Right hindlimb (tissue), 1 donor: ENCODE measurements around the gene ZACN.

Source experiments
- DNase-seq: peaks from one replicate; pipeline ENCODE4 v3.0.0-alpha.2; 2018

ZACN gene

GRCh38 chr17:76104140-76104895, 25.3 kb downstream of the ZACN start:
- no peak for DNase-seq

DNA sequence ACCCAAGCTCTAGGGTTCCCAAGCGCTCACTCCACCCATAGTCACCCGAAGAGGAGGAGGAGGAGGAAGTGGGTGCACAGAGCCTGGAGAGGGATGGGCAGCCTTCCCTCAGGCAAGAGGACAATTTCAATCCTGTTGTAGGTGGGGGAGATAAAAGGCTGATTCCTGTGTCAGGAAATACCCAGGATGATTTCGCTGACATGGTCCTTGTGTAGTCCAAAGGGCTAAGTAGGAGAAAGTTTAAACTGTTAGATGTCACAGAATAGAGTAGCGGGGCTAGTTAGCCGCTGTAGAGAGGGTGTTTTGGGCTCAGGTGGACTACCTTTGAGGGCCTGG, 25.9 kb downstream of the ZACN start:
- no peak for DNase-seq

GRCh38 chr17:76106703-76107102, 27.7 kb downstream of the ZACN start:
- DNase-seq, result no peak

DNA sequence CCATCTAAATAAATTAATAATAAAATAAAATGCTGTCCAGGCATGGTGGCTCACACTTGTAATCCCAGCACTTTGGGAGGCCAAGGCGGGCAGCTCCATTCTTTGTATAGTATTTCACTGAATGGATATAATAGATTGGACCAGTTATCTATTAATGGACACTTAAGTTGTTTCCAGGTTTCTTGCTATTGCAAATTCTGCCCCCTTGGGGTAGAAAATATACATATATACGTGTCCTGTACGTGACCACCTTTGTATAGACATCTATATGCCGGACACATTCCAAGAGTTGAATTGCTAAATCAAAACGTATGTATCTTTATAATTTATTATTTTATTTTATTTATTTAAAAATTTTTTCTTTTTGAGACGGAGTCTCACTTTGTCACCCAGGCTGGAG, 28.5 kb downstream of the ZACN start:
- DNase-seq, result no peak

DNA sequence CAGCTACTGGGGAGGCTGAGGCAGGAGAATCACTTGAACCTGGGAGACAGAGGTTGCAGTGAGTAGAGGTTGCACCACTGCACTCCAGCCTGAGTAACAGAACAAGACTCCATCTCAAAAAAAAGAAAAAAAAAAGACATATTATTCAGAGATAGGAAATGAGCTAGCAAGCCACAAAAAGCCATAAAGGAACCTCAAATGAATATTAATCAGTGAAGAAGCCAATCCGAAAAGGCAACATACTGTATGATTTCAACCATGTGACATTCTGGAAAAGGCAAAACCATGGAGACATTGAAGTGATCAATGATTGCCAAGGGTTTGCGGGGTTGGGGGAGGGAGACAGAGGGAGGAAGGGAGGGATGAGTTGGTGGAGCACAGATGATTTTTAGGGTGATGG, 33.0 kb downstream of the ZACN start:
- no peak for DNase-seq

DNA sequence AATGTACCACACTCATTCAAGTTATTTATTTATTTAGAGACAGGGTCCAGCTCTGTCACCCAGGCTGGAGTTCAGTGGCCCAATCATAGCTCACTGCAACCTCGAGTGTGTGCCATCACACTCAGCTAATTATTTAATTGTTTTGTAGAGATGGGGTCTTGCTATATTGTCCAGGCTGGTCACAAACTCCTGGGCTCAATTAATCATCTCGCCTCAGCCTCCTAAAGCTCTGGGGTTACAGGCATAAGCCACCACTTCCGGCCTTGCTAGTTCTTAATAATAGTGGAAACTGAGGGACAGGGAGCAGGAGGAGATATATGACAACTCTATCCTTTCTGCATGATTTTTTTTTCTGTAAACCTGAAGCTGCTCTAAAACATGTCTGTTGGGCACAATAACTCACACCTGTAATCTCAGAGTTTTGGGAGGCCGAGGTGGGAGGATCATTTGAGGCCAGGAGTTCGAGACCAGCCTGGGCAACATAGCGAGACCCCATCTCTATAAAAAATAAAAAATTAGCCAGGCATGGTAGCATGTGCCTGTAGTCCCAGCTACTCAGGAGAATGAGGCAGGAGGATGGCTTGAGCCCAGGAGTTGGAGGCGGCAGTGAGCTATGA, 36.3 kb downstream of the ZACN start:
- DNase-seq, result no peak

GRCh38 chr17:76119409-76120371, 40.7 kb downstream of the ZACN start:
- DNase-seq, result no peak

GRCh38 chr17:76120658-76121008, 41.7 kb downstream of the ZACN start:
- DNase-seq, result no peak

DNA sequence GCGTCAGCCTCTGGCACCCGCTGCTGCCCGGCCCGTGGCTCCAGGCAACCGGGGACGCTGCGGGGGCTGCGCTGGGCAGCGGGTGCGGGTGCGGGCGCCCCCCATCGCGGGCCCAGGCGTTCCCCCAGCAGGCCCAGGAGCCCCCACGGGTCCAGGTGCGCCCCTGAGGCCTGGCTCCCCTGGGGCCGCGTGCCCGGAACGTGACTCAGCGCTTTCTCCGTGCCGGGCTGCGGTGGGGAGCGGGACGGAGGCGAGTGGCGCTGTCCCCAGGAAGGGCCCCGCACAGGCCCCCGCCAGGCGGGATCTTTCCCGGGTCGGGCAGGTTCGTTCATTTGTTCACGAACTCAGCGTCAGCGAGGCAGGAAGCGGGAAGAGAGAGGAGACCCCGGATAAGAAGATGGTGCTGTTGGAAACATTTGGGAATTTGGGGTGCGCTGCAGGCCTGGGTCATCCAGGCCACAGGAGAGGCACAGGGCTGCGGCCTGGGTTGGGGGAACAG, 43.0 kb downstream of the ZACN start:
- DNase-seq, result no peak

- DNase-seq, result no peak
Measured at GRCh38 chr17:76122431-76123190, 43.6 kb downstream of the ZACN start.

- no peak for DNase-seq
Measured at GRCh38 chr17:76123191-76123499, 44.2 kb downstream of the ZACN start.

DNA sequence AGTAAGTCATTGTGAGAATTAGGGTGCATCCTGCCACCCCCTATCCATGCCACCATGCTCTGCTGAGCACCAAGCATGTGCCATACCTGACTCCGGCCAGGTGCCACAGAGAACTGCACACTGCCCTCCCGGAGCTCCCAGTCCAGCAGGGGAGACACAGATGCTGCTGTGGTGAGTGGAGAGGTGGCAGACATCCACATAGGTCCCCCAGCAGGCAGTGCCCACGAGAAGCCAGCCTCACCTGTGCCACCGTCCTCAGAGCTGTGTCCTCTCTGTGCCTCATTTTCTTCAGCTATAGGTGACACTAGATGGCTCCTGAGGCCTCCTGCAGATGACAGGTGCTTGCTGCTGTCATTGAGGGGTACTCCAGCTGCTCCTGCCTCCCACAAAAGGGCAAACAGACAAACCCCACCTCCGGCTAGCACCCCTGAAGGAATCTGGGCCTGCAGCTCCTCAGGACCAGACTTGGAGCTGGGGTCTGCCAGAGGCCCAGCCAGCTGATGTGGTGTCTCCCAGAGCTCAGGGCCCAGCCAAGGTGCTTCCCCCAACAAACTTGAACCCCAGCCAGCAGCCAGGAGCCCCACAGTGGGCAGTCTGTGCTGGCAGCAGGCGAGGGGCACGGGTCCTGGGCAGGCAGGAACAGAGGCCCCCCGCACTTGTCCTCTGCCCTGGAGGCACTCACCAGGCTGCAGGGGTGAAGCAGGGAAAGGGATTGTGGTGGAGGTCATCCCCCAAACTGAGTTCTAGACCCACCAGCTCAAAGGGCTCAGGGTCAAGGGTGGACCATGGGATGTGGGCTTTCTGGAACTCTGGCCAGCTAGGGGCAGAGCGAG, 45.0 kb downstream of the ZACN start:
- DNase-seq, result no peak

DNA sequence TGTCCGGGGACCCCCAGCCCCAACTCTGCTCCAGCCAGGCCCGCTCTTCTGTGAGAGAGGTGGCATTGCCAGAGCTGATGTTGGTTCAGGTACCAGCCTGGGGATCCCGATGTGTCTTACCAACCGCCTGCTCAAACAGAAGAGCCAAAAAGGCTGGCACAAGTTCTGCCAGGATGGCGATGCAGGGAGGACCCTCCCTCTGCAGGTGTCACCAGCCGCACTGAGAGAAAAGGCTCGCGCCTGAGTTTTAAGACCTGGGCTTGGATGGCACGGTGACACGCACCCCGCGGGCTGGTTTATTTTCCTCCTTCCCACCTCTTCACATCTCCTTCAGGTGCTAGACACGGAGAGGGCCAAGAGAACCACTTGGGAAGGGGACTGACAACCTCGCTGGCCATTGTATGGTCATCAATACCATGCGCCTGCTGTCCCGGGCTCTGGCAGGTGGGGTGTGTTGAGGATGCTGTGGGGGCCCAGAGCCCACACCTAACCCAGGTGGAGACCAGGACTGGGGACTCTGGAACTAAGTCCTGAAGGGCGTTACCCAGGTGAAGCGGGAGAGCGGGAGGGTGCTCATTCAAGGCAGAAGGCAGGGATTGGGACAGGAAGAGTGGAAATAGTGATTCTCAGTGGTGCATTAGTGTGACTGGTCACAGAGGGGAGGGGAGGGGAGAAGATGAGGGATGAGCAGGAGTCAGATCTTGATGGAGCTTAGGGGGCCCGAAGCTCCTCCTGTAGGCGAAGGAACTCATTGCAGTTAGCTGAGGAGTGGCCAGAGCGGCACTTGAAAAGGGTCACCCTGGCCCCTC, 45.8 kb downstream of the ZACN start:
- no peak for DNase-seq

- DNase-seq, result no peak
Measured at GRCh38 chr17:76125391-76125675, 46.4 kb downstream of the ZACN start.

- DNase-seq, result no peak
Measured at GRCh38 chr17:76125922-76126321, 46.9 kb downstream of the ZACN start.

GRCh38 chr17:76130473-76130872, 51.5 kb downstream of the ZACN start:
- no peak for DNase-seq

DNA sequence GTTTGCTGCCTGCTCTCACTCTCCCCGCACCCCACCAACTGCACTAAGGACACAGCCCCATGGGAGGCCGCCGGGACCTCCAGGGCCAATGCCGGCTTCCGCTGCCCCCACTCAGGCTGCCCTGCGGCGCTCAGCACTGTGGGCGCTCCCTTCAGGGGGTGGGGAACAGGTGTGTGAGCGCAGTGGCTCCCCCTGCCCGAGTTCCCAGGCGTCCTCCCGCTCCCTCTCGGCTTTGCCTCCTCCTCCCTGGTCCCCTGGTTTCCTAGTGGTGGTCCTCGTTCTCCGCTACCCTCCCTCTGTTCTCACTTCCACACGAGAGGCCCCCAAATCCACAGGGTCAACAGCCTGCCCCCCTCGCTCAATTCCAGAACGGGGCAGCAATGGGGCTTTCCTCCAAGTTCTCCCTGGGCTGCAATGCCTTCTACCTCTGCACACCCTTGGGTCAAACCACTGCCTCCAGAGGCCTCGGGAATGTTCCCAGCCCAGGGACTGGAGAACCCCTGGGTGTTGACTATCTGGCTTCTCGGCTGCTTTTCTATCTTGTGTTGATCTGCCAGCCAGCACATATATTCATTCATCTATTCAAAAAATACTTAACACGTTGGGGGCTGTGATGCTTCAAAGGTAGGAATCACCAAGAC, 52.2 kb downstream of the ZACN start:
- no peak for DNase-seq

DNA sequence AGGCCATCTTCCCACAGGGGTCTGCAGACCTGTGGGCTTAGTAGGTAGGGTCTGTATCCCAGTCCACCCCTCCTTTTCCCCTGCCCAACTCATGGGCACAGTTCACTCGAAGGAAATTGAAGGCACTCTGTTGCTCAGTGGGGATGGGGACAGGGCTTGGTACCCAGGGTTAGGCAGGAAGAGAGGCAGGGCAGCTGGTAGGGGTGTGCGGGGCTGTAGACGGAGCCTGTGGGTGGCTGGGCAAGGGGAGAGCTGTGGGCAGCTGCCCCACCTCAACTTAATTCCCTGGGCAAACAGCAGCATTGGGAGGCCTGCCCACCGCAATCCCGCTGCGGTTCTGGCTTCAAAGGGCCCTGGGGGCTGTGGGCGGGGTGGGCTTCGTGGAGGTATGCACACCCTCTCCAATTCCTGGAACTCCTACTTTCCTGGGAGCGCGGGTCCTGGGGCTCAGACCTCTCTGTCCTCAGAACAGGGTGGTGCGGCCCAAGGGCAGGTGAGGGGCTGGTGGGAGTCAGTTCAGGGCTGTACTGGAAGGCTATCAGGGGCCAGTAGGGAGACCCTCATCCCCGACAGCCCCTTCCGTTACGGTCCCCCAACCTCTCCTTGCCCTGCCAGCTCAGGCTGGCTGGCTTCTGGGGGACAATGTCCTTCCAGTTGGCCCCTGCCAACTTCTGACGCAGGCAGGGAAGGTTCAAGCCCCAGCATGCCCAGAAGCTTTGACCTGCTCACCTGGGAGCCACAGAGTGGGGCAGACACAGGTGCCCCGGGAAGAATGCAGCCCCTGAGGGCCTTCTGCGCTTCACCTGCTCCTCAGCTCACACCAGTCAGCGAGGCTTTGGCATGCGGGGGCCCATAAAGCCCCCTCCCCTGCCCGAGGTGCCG, 53.0 kb downstream of the ZACN start:
- no peak for DNase-seq
